GM21423 (cell line): ENCODE data around the gene GTSE1.

Experiments
- ATAC-seq: cut with Tn5 transposase; IDR thresholded peaks from one replicate; pipeline ENCODE4 v1.9.1; 2021; ENCODE audit warnings: mild to moderate bottlenecking, moderate library complexity; ENCODE audit not compliant: unreplicated experiment

The GTSE1 gene

GRCh38 chr22:46364341-46365165, 67.9 kb downstream of the GTSE1 start:
- ATAC-seq, result no peak

GRCh38 chr22:46365166-46365624, 68.5 kb downstream of the GTSE1 start:
- no peak for ATAC-seq

DNA sequence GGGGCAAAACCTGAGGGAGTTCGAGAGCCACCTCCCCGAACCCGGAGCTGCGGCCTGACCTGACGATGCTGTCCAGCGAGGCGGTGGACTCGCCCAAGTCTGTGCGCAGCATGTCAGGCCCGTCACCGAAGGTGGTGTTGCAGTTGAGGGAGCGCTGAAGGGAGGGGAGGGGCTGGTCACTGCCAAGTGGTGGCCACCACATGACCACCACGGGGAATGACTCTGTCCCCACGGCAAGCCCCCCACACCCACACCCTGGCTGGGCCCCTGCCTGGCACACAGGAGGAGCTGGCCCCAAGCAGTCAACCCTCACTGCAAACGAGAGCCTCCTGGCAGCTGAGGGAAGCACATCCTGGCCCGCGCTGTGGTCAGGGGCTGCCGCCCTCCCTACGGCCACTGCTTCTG, 69.7 kb downstream of the GTSE1 start:
- no peak for ATAC-seq

DNA sequence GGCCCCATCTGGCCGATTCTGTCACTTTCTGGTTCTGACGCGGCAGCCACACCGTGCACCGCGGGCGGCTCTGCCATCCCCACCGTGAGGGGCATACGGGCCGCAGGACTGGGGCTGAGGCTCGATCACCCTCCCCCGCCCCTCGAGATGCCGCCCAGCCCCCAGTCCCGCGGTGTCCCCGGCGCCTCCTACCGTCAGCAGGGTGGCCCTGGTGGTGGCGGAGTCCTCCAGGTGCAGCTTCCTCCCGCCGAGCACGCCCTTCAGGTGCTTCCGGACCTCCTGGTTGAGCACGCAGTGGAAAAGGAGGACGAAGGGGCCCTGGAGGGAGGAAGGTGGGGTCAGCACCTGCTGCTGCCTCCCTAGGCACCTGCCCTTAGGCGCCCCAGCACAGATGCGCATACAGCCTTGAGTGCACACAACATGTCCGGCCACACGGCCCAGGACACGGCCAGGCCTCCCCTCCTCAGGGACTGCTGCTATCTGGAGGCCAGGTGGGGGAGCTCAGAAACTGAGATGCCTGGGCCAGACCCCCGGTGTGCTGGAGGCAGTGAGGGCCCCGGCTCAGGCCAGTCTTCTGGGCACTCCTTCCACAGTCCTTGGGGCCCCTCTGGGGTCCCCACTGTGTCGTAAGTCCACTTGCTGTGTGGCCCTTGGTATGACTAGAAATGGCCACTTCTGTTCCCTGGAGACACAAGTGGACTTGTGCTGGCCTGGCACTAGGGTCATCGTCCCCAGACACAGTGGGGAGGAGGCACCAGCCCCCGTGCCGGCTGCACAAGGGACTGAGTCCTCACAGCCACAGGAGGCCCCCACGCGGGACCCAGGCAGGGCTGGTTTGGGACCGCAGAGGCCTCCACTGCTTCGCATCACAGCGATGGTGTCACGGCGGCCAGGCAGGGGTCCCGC, 70.4 kb downstream of the GTSE1 start:
- no peak for ATAC-seq

DNA sequence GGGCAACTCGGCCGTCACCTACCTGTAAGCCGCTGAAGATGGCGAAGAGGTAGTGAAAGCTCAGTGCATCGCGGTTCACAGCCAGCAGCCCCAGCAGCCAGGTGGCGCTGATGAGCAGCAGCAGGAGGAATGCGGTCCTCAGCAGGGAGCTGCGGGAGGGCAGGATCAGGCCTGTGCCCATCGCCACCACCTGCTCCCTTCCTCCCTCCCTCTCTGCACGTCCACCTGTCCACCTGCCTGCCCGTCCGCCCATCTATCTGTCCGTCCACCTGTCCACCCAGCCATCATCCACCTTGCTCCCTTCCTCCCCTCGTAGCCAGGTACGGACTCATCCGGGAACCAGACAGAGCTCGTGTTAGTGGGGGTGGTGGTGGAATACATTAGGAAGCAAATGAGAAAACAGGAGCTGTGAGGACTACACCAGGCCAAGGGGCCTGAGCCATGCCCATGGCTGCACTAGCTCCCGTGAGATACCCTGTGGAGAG, 71.1 kb downstream of the GTSE1 start:
- no peak for ATAC-seq

- no peak for ATAC-seq
Observed at GRCh38 chr22:46368422-46368821, 71.8 kb downstream of the GTSE1 start.

- no peak for ATAC-seq
Observed at GRCh38 chr22:46368871-46369715, 72.4 kb downstream of the GTSE1 start.

- ATAC-seq, result no peak
Observed at GRCh38 chr22:46369716-46370583, 73.3 kb downstream of the GTSE1 start.

DNA sequence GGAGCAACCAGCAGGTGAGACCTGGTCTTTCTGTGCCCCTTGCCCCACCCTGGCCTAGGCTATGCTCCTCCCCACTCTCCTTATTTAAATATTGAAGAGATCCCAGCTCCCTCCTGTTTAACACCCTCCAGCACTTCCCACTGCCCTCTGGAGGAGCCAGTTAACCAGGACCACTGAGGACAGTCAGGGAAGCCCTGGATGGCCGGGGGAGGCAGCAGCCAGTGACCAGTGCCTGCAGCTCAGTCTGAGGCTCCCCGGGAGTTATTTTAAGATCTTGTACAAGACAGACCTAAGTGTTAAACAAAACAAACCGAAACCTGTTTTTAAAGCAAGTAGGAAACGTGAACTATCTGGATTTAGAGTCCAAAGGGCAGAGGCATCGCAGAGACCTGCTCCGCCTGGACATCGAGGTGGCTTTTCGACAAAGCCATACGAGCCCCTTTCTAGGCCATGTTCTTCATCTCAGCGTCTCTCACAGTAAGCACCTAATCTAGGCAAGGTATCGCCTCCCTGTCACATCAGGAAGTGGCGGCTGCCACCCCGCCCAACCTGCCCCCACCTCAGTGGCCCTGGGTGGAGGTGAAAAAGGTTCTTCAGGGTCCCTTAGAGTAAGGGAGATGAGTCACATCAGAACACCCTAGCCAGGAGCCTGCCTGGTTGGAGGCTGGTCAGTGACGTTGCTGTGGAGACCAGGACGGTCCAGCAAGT, 74.1 kb downstream of the GTSE1 start:
- no peak for ATAC-seq

- ATAC-seq, result no peak
Observed at GRCh38 chr22:46371623-46372226, 75.1 kb downstream of the GTSE1 start.

- ATAC-seq, result no peak
Observed at GRCh38 chr22:46372686-46373085, 76.0 kb downstream of the GTSE1 start.

DNA sequence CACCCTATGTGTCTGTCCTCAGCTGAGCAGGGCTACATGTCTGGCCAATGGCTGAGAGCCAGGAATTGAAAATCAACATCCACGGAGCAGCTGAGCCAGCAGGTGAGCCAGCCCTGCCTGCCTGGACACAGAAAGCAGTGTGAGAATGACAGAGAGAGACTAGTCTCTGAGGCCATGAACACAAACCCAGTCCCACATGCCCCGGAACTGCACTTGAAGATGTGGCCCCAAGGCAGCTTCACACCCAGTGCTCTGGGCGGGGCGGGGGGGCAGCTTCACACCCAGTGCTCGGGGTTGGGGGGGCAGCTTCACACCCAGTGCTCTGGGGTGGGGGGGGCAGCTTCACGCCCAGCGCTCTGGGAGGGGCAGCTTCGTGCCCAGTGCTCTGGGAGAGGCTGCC, 76.5 kb downstream of the GTSE1 start:
- ATAC-seq, result no peak

DNA sequence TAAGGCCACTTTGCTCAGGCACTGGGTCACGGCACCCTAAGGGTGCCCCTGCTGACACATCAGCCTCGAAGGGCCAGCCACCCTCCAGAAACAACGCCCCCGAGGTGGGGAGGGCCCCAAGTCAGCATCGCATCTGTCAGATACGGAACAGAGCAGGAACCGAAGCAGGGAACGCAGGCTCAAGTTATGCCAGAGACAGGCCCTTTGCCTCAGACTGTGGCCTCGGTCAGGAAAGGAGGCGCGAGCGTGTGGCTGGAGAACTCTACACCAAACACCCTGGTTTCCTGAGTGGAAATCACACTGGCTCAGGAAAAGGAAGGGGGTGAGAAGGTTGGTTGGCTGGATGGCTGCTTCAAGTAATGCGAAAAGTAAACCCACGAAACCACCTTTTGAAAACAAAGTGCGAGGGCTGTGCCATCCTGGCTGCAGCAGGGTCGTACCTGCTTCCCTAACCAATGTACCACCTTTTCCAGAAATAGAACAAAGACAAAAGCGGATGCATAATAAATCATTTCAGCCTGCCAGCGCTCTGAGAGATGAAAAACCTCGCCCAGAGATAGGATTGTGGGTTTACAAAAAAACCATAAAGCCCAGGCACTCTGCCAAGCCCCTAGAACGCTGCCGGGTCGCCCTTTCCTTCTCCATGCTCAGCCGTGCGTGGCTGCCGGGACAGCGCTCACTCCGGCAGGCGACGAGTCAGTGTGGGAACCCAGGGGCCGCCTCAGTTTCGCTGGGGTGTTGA, 77.4 kb downstream of the GTSE1 start:
- no peak for ATAC-seq

GRCh38 chr22:46374663-46375474, 78.2 kb downstream of the GTSE1 start:
- no peak for ATAC-seq

DNA sequence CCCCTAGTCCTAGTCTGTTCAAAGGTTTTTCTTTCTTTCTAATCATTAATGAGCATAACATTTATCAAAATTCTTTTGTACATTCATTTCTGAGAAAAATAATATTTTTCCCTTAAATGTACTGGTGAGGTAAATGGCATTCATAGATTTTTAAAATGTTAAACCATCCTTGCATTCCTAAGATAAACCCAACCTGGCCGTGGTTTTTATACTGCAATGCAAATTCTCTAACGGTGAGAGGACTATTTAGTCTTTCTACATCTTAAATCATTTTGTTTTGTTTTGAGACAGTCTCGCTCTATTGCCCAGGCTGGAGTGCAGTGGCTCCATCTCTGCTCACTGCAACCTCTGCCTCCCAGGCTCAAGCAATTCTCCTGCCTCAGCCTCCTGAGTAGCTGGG, 79.4 kb downstream of the GTSE1 start:
- ATAC-seq, result no peak

DNA sequence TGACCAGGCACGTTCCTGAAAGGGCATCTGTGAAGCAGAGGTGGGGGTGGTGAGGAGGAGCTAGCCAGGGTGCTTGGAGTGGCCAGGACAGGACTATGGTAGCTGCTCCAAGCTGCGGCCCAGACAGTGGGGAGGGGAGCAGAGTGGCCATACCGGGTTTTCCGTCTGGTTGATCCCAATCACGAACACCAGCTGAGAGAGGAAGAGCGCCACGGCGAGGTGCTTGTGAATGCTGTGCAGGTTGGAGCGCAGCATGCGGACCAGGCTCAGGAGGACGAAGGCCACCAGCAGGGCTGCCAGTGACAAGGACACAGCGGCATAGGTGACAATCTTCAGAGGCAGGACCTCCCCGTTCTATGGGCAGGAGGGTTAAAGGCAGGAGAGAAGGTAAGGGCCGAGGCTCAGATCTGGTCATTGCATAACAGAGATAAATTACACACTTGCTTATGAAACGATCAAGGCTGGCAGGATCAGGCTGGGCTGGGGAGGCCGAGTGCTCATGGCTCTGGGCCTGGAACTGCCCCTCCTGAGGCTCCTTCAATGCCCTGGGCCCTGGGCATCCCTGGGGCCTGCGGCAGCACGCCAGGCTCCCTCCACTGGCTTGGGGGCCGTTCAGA, 80.3 kb downstream of the GTSE1 start:
- no peak for ATAC-seq
